ENCODE results near the gene DCTD. TPM values are rescaled to one million over a fixed set of nuclear protein-coding genes. Genes with fewer than 3 reads are reported as not detected.

The DCTD gene
- total and polyA plus RNA-seq, 10 donors: 40.4 to 97.2 (median 72.7) TPM

GRCh38 chr4:182853731-182854330 lies 63.4 kb downstream of the DCTD start:
- Histone ChIP-seq H3K36me3 (no peaks in the 10 kb centered on the region), H3K4me3 (no peak overlapping the region), H3K4me1 (no peaks in the 10 kb centered on the region), H3K27ac (no peak overlapping the region), H3K9me3 (peaks cover 0 to 23% (median 15%) of the 10 kb centered on the region in 8 donors), H3K27me3 (replicated peaks in 1 of 7) (no peaks in the 10 kb centered on the region)
- WGBS, 5 donors: 93 to 97% (median 94%) methylated on average over 15 of the region's 15 CpGs
- DNase-seq: peak; percentile 13
- TF ChIP-seq CTCF (IDR thresholded peaks at IDR 0.05 in 8 of 11, conservative IDR thresholded peaks at IDR 0.05 in 3 of 11) (no peak), POLR2AphosphoS5 (IDR thresholded peaks at IDR 0.05) (no peak), POLR2A (IDR thresholded peaks at IDR 0.05) (no peak)
- intact Hi-C loops (cut with DNase I; ENCODE audit: low total_unique reads): no loop called here

DNA sequence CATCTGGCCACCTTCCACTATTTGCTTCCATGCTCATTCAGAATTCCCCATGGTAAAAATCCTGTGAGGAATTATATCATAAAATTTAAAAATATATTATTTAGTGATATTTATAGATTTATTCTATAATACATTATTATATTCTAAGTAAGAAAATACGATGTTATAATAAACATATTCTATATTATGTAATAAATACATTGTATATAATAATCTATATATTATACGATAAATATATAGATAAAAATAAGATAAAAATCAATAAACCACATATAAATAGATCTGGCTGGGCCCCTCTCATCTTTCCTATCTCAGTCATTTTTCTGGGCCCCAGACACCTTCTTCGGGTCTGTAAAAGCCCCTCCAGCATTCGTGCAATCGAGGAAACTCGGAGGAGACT lies 68.5 kb downstream of the DCTD start:
- 89 to 94% (median 92%) methylated on average over 6 of the region's 6 CpGs for WGBS, 5 donors
- no peaks in the 10 kb centered on the region for H3K4me1 ChIP-seq
- H3K27ac ChIP-seq: no peak overlapping the region
- DNase-seq: no peak
- peaks cover 0 to 25% (median 0%) of the 10 kb centered on the region in 7 donors for H3K27me3 ChIP-seq (replicated peaks in 1 of 7)
- H3K36me3 ChIP-seq: no peaks in the 10 kb centered on the region
- TF ChIP-seq CTCF (IDR thresholded peaks at IDR 0.05 in 8 of 11, conservative IDR thresholded peaks at IDR 0.05 in 3 of 11) (no peak), POLR2A (IDR thresholded peaks at IDR 0.05) (no peak), POLR2AphosphoS5 (IDR thresholded peaks at IDR 0.05) (no peak)
- intact Hi-C loops (cut with DNase I; ENCODE audit: low total_unique reads): no loop called here
- H3K4me3 ChIP-seq: no peak overlapping the region
- H3K9me3 ChIP-seq: peaks cover 0 to 15% (median 9%) of the 10 kb centered on the region in 8 donors

DNA sequence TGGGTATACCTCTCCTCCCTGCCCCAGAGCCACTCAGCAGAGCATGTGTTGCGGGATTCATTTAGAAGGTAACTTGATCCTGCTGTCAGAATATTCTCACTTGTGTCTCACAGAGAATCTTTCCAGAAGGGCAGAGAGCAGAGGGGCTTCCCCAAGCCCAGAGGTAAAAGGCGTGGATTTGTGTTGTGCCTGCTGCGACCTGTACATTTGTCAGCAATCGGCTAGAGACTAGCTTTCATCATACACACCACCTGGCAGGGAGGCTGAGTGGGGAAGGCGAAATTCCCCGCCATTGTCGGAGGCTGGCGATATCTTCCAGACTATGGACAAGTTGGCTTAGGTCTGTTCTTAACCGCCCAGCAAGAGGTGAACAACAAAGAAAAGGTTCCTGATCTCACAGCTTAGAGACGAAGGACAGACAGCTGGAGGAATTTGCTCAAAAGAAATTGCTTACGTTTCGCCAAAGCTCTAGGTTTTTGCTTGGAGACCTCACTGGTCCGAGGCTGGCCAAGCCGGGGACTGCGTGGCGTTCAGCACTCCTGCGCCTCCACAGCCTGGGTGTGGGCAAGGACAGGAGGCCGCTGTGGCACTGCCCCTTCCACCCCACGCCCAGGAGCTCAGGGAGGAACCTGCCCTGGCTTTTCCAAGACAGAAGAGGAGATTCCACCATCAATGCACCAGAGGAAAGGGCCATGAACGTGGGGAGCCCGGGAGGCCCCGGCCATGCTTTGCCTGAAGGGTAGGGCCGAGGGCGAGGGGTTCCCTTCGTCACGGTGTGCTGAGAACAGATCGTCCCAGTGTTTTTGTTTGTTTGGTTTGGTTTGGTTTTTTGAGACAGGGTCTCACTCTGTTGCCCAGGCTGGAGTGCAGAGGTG lies 69.4 kb downstream of the DCTD start:
- H3K4me3 ChIP-seq: no peak overlapping the region
- no peaks in the 10 kb centered on the region for H3K36me3 ChIP-seq
- H3K27me3 ChIP-seq (replicated peaks in 1 of 7): peaks cover 0 to 30% (median 0%) of the 10 kb centered on the region in 7 donors
- no peak overlapping the region for H3K27ac ChIP-seq
- H3K4me1 ChIP-seq: no peaks in the 10 kb centered on the region
- 90 to 97% (median 91%) methylated on average over 26 to 27 of the region's 27 CpGs for WGBS, 5 donors
- TF ChIP-seq POLR2A (IDR thresholded peaks at IDR 0.05) (no peak), POLR2AphosphoS5 (IDR thresholded peaks at IDR 0.05) (no peak), CTCF (IDR thresholded peaks at IDR 0.05 in 8 of 11, conservative IDR thresholded peaks at IDR 0.05 in 3 of 11) (no peak)
- peak; percentile 60 for DNase-seq
- intact Hi-C loops (cut with DNase I; ENCODE audit: low total_unique reads): no loop called here
- H3K9me3 ChIP-seq: peaks cover 0 to 6% (median under 1%) of the 10 kb centered on the region in 8 donors

GRCh38 chr4:182846036-182846435 lies 71.2 kb downstream of the DCTD start:
- DNase-seq: peak; percentile 42
- Histone ChIP-seq H3K9me3 (no peaks in the 10 kb centered on the region), H3K4me3 (no peak overlapping the region), H3K27me3 (replicated peaks in 1 of 7) (peaks cover 0 to 30% (median 0%) of the 10 kb centered on the region in 7 donors), H3K36me3 (no peaks in the 10 kb centered on the region), H3K27ac (no peak overlapping the region), H3K4me1 (no peaks in the 10 kb centered on the region)
- intact Hi-C loops (cut with DNase I; ENCODE audit: low total_unique reads): no loop called here
- 82 to 91% (median 87%) methylated on average over 8 of the region's 8 CpGs for WGBS, 5 donors
- TF ChIP-seq POLR2A (IDR thresholded peaks at IDR 0.05): no peak
- TF ChIP-seq CTCF (IDR thresholded peaks at IDR 0.05 in 8 of 11, conservative IDR thresholded peaks at IDR 0.05 in 3 of 11): no peak
- TF ChIP-seq POLR2AphosphoS5 (IDR thresholded peaks at IDR 0.05): no peak
